Measurements from ENCODE around the gene FN1.

DNA sequence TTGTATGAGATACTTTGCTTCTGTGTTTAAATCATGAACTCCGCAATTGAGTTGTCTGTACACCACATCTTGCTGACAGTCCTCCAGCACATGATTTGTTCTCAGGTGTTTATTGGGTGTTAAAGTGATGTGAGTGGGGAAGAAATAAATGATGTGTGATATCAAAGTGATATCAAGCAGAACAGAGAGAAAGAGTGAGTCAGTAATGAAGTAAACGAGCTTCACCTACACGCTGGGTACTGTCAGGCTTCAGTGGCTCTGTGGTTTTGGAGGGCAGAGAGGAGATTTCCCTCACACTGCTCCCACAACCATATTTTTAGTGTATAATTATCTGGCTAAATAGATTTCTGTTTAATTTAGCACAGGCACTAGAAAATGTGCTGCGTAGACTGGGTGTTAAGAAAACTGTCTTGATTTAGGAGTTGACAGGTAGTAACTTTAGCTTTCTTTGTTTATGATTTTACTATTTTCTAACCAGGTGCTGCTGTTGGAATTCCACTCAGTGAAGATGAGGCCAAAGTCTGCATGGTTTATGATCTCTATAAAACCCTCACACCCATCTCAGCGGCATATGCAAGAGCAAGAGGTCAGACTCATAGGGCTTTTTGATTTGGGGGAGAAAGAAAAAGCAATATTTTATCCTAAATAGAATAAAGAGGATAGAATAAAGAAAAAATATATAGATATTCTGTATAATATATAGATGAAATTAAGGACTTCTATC is 102.8 kb downstream of the FN1 start:
- TF ChIP-seq GATA3 (IDR thresholded peaks at IDR 0.05; ENCODE audit: low read depth, low read length) (no peak), GATA2 (IDR thresholded peaks at IDR 0.05; ENCODE audit: low read depth, low read length) (no peak)

Data from SH-SY5Y (cell line).